Glomerular endothelial cell (primary cell): ENCODE measurements around the gene LRMDA. TPM values are rescaled to one million over a fixed set of nuclear protein-coding genes. Genes with fewer than 3 reads are reported as not detected.

Experiments used
- DNase-seq: peaks from one replicate; pipeline ENCODE4 v3.0.0-alpha.2; 2011; ENCODE audit warnings: low read depth, low spot score; ENCODE audit errors: extremely low read depth
- total RNA-seq: library from RNA; depleted of rRNA; stranded (reverse); fragments of >200 nt; gene quantifications from 2 replicates; pipeline ENCODE4 v1.2.3, GENCODE V29; 2015

The LRMDA gene
- total RNA-seq, 1 donor from 2014 or later, result 25.7 TPM

GRCh38 chr10:75632805-75633462 is 201.5 kb downstream of the LRMDA start:
- DNase-seq, result no peak

GRCh38 chr10:75633568-75633967 is 202.1 kb downstream of the LRMDA start:
- DNase-seq, result no peak

- DNase-seq, result no peak
Measured at GRCh38 chr10:75634947-75635346, 203.5 kb downstream of the LRMDA start.

- DNase-seq, result no peak
Measured at GRCh38 chr10:75638752-75639151, 207.3 kb downstream of the LRMDA start.

- DNase-seq, result no peak
Measured at GRCh38 chr10:75639736-75640135, 208.3 kb downstream of the LRMDA start.

- no peak for DNase-seq
Measured at GRCh38 chr10:75640381-75640780, 209.0 kb downstream of the LRMDA start.

- DNase-seq, result no peak
Measured at GRCh38 chr10:75640803-75641202, 209.4 kb downstream of the LRMDA start.

- DNase-seq, result no peak
Measured at GRCh38 chr10:75643405-75643804, 212.0 kb downstream of the LRMDA start.

GRCh38 chr10:75643944-75644692 is 212.7 kb downstream of the LRMDA start:
- no peak for DNase-seq

GRCh38 chr10:75645704-75646103 is 214.3 kb downstream of the LRMDA start:
- DNase-seq, result no peak

- DNase-seq, result no peak
Measured at GRCh38 chr10:75646218-75646915, 214.9 kb downstream of the LRMDA start.

- no peak for DNase-seq
Measured at GRCh38 chr10:75646916-75647315, 215.5 kb downstream of the LRMDA start.

- DNase-seq, result no peak
Measured at GRCh38 chr10:75647675-75648074, 216.3 kb downstream of the LRMDA start.

- no peak for DNase-seq
Measured at GRCh38 chr10:75648351-75648750, 216.9 kb downstream of the LRMDA start.

GRCh38 chr10:75648854-75649253 is 217.4 kb downstream of the LRMDA start:
- DNase-seq, result no peak

GRCh38 chr10:75649466-75649865 is 218.0 kb downstream of the LRMDA start:
- no peak for DNase-seq

- no peak for DNase-seq
Measured at GRCh38 chr10:75650648-75651047, 219.2 kb downstream of the LRMDA start.

GRCh38 chr10:75651417-75651816 is 220.0 kb downstream of the LRMDA start:
- DNase-seq, result no peak

- no peak for DNase-seq
Measured at GRCh38 chr10:75652146-75652740, 220.8 kb downstream of the LRMDA start.

- no peak for DNase-seq
Measured at GRCh38 chr10:75653761-75654160, 222.3 kb downstream of the LRMDA start.

GRCh38 chr10:75654171-75654771 is 222.8 kb downstream of the LRMDA start:
- DNase-seq, result no peak
